Activated T-cell treated with anti-CD3 and anti-CD28 coated beads for 24 hours (primary cell): ENCODE measurements around the gene METTL24.

ENCODE experiments used
- DNase-seq: peaks from one replicate; pipeline ENCODE4 v3.0.0-alpha.2; 2020; ENCODE audit warnings: low read depth

Gene METTL24

GRCh38 chr6:110357664-110358552 lies at the start of gene METTL24:
METTL24 (minus strand) TSS chr6:110358349; CDS start chr6:110358272, 77 bp downstream.
- DNase-seq = no peak

- DNase-seq = no peak
These were observed 46.5 kb upstream of the METTL24 start for GRCh38 chr6:110404607-110405006.

GRCh38 chr6:110401585-110402176 lies 43.5 kb upstream of the METTL24 start:
- DNase-seq = no peak

GRCh38 chr6:110400208-110400607 lies 42.1 kb upstream of the METTL24 start:
- DNase-seq = no peak

GRCh38 chr6:110399219-110400071 lies 41.3 kb upstream of the METTL24 start:
- no peak for DNase-seq

- no peak for DNase-seq
These were observed 40.6 kb upstream of the METTL24 start for GRCh38 chr6:110398778-110399177.

GRCh38 chr6:110395221-110395620 lies 37.1 kb upstream of the METTL24 start:
- DNase-seq = no peak

- DNase-seq = no peak
These were observed 36.3 kb upstream of the METTL24 start for GRCh38 chr6:110394409-110394808.

GRCh38 chr6:110392727-110393126 lies 34.6 kb upstream of the METTL24 start:
- no peak for DNase-seq

- DNase-seq = no peak
These were observed 32.3 kb upstream of the METTL24 start for GRCh38 chr6:110390404-110390803.

GRCh38 chr6:110389689-110390382 lies 31.7 kb upstream of the METTL24 start:
- no peak for DNase-seq

GRCh38 chr6:110387986-110388385 lies 29.8 kb upstream of the METTL24 start:
- no peak for DNase-seq

GRCh38 chr6:110385458-110385863 lies 27.3 kb upstream of the METTL24 start:
- DNase-seq = no peak

GRCh38 chr6:110378552-110378951 lies 20.4 kb upstream of the METTL24 start:
- DNase-seq = no peak

GRCh38 chr6:110369066-110369465 lies 10.9 kb upstream of the METTL24 start:
- DNase-seq = no peak

GRCh38 chr6:110368284-110368683 lies 10.1 kb upstream of the METTL24 start:
- no peak for DNase-seq

- DNase-seq = no peak
These were observed 9.7 kb upstream of the METTL24 start for GRCh38 chr6:110367825-110368224.

GRCh38 chr6:110366975-110367374 lies 8.8 kb upstream of the METTL24 start:
- no peak for DNase-seq

- DNase-seq = no peak
These were observed 8.1 kb upstream of the METTL24 start for GRCh38 chr6:110366256-110366655.

GRCh38 chr6:110364364-110365105 lies 6.4 kb upstream of the METTL24 start:
- DNase-seq = no peak

GRCh38 chr6:110363748-110364147 lies 5.6 kb upstream of the METTL24 start:
- DNase-seq = no peak
